ENCODE measurements around the gene TBL1X.

DNA sequence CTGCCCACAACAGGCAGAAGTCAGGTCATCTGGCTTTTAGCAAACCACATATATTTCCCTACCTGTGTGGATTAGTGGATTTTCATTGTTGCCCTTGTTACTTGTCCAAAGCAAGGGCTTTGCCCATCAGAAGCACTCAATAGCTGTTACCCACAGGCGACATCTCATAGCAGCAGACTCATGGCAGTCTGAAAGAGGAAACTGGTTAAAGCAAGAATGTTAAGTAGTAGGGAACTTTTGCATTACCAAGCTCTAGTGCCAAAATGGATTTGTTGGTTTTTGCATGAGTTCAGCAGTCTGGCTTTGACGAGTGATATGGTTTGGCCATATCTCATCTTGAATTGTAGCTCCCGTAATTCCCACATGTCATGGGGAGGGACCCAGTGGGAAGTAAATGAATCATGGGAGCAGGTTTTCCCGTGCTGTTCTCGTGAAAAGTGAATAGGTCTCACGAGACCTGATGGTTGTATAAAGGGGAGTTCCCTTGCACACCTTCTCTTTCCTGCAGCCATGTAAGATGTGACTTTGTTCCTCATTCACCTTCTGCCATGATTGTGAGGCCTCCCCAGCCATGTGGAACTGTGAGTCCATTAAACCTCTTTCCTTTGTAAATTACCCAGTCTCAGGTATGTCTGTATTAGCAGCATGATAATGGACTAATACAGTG is 192.9 kb downstream of the TBL1X start:
- TF ChIP-seq, protein P1, sequence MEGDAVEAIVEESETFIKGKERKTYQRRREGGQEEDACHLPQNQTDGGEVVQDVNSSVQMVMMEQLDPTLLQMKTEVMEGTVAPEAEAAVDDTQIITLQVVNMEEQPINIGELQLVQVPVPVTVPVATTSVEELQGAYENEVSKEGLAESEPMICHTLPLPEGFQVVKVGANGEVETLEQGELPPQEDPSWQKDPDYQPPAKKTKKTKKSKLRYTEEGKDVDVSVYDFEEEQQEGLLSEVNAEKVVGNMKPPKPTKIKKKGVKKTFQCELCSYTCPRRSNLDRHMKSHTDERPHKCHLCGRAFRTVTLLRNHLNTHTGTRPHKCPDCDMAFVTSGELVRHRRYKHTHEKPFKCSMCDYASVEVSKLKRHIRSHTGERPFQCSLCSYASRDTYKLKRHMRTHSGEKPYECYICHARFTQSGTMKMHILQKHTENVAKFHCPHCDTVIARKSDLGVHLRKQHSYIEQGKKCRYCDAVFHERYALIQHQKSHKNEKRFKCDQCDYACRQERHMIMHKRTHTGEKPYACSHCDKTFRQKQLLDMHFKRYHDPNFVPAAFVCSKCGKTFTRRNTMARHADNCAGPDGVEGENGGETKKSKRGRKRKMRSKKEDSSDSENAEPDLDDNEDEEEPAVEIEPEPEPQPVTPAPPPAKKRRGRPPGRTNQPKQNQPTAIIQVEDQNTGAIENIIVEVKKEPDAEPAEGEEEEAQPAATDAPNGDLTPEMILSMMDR (IDR thresholded peaks at IDR 0.05), result no peak
- no peak for TF ChIP-seq POLR2AphosphoS5 (IDR thresholded peaks at IDR 0.05)
- TF ChIP-seq EP300 (IDR thresholded peaks at IDR 0.05), result no peak
- no peak for TF ChIP-seq POLR2A (IDR thresholded peaks at IDR 0.05)
